ENCODE results near the gene KRT2.
"Not testable (repeated sequence)": the region's sequence is repeated elsewhere in the genome, so short reads cannot be mapped to it uniquely, and the experiment has no call there.

Gene KRT2

DNA sequence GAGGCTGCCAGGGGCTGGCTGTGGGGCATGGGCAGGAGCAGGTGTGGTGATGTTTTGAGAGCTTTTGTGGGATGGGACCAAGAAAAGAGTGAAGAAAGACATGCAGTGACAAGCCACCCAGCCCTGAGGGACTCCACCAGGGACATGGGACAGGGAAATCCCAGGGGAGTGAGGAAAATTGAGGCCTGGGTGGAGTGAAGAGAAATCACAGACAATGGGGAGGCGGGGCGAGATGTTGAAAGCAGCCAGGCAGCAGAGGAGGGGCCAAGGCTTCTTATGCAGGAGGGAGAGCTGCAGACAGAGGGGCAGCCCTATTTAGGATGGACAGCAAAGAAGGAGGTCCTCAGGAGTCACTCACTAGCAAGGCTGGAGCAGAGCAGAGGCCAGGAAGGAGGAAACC, 32.4 kb upstream of the KRT2 start:
- no peak for DNase-seq (ENCODE audit: low read depth)

- DNase-seq (ENCODE audit: low read depth): no peak
These were observed 31.7 kb upstream of the KRT2 start for GRCh38 chr12:52683575-52684300.

- DNase-seq (ENCODE audit: low read depth): no peak
These were observed 31.0 kb upstream of the KRT2 start for GRCh38 chr12:52682938-52683574.

DNA sequence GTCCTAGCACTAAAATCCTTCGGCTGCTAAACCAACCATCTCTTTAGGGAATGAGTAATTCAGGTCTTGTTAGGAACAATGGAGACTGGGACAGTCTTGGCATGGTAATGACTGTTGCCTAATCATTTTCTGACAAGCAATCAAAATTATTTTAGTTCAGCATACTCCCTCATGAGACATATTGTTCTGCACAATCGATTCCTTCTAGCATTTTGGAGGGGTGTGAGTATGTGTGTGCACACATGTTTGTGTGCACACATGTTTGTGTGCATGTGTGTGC, 30.3 kb upstream of the KRT2 start:
- DNase-seq (ENCODE audit: low read depth): no peak

- DNase-seq (ENCODE audit: low read depth): no peak
These were observed 29.7 kb upstream of the KRT2 start for GRCh38 chr12:52681526-52682380.

DNA sequence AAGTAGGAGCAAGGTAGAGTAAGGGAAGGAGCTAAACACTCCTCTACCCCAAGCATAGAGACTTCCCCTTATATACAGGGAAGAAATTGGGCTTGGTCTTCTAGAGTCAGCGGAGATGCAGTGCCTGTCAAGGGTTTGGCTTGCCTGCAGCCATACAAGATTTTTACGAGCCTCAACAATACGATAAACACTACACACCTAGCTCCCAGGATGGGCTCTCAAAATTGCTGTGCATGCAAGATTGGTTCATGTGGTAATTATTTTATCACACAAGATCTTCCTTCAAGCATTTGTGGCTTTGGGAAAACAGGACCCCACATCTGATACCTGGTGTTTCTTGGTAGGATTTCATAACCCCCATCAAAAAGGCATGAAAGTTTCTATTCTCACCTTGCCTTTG, 28.4 kb upstream of the KRT2 start, which contains the start of gene KRT1:
TSS of gene KRT1 (minus strand) at position 45 of the 400 bp plus-strand sequence. CDS start 59 bp downstream, outside the sequence.
- no peak for DNase-seq (ENCODE audit: low read depth)

- no peak for DNase-seq (ENCODE audit: low read depth)
These were observed 27.9 kb upstream of the KRT2 start for GRCh38 chr12:52679875-52680274.

DNA sequence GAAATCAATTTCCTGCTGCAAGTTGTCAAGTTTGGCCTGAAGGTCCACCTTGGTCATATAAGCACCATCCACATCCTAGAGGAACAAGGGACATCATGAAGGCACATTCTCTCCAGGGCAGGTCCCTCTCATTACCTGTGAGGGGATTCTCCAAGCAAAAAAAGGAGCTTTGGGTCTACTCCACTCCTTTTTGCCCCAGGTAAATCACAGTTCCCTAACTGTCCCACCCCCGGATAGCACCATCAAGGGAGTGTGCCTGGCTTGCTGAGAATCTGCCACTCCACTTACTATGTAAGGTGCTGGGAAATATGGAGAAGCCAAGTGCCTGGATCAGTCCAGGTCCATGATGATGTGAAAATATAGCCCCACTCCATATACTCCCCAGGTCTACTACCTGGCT, 25.7 kb upstream of the KRT2 start:
- DNase-seq (ENCODE audit: low read depth): no peak

- DNase-seq (ENCODE audit: low read depth): no peak
These were observed 25.1 kb upstream of the KRT2 start for GRCh38 chr12:52677126-52677525.

DNA sequence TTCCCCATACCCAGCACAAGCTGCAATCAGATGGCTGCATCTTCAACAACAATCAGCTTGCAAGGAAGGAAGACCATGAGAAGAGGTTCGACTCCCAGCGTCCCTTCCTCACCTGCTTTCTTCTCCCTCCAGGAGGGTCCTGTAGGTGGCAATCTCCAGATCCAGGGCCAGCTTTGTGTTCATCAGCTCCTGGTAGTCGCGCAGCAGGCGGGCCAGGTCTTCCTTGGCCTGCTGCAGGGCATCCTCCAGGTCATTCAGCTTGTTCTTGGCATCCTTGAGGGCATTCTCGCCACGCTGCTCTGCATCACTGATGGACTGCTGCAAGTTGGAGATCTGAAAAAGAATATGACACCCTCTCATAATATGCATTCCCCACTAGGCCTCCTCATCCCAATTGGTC, 24.2 kb upstream of the KRT2 start:
- DNase-seq (ENCODE audit: low read depth): no peak

GRCh38 chr12:52675301-52675701, 23.3 kb upstream of the KRT2 start:
- no peak for DNase-seq (ENCODE audit: low read depth)

- DNase-seq (ENCODE audit: low read depth): no peak
These were observed 22.4 kb upstream of the KRT2 start for GRCh38 chr12:52674433-52674775.

DNA sequence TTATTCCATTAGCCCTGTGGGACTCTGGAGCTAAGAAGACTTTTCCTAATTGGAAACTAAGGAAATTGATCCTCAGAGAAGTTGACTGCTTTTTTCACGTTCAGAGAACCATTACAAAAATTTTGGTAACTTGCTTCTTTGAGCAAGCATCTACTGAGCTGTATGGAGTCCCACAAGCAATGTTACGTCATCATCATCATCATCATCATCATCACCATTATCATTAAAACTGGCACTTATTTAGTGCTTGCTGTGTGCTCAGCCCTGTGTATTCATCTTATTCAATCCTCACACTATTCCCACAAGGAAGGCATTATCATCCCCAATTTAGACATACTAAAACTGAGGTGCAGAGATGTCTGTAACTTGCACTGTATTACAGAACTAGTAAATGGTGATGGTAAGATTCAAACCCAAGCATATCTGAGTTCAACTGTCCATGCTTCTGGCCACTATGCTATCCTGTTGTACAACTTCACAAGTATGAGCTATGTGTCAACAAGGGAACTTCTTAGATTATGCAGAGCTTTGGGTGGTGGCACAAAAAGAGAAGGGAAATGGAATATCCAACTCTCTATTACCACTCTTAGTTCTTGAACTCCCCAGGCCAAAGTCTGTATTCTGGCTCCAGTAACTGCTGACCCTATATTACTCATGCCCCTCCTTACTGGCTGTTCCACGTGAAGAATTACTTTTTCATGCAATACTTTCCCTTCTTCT, 21.9 kb upstream of the KRT2 start:
- no peak for DNase-seq (ENCODE audit: low read depth)

DNA sequence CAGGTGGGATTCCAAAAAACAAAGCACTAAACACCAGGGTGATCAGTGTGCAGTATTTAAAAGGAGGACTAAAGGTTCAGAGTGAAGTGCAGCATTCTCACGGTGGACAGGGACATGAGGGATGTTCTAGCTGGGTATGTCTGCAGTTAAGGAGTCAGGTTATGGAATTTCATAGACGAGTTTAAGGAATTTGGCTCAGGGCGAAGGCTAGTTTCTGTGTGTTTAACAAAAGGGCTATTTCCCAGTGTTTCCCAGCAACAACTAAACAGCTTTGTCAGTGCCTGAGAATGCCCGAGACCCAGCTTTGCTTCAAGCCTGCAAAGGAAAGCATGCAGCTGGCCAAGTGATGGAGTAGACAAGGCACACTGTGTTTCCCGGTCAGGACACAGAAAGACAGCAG, 21.2 kb upstream of the KRT2 start:
- DNase-seq (ENCODE audit: low read depth): no peak

DNA sequence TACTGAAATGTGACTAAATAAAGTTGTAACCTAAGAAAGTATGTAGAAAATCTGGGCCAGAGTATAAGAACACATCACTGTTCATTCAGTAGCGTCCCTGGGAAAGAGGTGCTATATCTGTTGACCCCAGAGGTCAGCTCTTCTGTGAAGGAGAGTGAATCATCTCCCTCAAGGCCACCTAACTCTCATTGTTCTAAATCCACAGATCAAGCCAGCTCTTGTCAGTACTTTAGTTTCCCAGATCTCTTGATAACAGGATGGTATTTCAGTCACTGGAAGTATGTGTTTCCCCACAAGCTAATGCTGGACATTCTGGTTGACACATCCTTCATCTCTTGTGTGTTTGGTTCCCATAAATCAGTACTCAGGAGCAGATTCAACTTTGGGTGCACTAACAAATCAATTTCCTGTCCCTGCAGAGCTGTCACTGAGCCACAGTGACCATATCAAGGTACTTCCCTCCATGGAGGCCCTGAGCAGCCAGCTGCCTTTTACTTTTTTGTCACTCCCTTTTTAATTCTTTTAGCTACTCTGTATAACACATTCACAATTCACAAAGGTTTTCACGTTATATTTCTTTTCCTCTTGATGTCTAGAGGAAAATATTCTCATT, 20.4 kb upstream of the KRT2 start:
- no peak for DNase-seq (ENCODE audit: low read depth)

GRCh38 chr12:52670961-52671360, 18.9 kb upstream of the KRT2 start:
- no peak for DNase-seq (ENCODE audit: low read depth)

DNA sequence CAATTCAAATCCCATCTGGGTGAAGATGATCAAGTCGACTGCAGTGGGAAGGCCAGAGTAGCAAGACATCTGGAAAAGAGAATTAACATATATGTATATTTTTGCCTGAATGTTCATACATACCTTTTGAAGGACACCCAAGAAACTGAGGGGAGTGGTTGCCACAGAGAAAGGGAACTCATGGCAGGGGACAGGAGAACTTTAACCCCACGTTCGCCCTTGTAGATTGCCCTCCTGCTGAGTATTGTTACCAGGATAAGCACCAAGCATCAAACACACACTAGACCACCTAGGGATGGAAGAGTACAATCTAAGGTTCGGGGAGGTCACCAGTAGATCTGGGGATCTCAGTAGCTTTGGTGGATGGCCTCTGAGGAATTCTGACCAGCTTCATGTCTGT, 18.5 kb upstream of the KRT2 start:
- DNase-seq (ENCODE audit: low read depth): no peak

DNA sequence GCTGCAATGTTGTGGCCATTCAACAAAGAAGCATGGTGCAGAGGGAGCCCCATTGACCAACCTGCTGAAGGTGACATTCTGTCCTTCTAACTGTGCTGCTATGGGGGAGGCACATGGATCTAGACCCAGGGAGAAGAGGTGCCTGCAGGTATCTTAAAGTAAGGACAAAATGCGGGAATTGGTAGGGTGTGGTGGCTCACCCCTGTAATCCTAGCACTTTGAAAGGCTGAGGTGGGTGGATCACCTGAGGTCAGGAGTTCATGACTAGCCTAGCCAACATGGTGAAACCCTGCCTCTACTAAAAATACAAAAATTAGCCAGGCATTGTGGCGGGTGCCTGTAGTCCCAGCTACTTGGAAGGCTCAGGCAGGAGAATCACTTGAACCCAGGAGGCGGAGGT, 17.9 kb upstream of the KRT2 start:
- not testable (repeated sequence) for DNase-seq (ENCODE audit: low read depth)

DNA sequence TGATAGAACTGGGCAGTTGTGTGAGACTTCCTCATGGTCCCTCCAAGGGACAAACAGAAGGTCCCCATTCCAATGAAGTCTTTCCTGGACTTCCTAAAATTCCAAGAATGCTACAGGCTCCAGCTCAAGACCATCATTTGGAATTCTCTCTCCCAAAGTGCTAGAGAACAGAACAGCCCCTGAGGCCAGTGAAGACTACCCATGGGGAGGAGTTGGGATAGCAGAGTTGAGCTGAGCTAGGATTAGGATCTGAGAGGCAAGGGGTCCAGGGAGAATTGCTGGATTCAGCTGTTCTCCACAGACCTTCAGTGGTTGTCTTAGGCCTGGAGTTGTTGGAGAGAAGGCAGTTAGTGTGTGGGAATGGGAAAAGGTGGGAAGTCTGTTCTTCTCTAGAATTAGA, 17.4 kb upstream of the KRT2 start:
- no peak for DNase-seq (ENCODE audit: low read depth)

DNA sequence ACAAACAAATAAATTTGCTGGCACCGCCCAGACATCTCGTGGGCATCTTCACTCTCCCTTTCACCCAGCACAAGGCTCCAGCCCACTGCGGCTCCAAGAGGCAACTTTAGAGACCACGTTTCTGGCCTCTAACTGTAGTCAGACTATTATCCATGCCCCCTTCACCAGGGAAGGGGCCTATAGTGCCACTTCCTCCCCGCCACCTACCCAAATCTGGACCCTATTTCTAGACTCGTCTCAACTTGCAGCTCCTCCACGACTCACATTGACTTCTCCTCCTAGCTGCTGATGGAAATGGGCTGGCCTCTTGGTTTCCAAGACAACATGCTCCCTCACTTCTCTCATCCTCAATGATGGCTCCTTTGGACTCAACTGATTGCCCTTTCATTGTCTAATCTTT, 15.9 kb upstream of the KRT2 start:
- no peak for DNase-seq (ENCODE audit: low read depth)

GRCh38 chr12:52667509-52667908, 15.5 kb upstream of the KRT2 start:
- no peak for DNase-seq (ENCODE audit: low read depth)

DNA sequence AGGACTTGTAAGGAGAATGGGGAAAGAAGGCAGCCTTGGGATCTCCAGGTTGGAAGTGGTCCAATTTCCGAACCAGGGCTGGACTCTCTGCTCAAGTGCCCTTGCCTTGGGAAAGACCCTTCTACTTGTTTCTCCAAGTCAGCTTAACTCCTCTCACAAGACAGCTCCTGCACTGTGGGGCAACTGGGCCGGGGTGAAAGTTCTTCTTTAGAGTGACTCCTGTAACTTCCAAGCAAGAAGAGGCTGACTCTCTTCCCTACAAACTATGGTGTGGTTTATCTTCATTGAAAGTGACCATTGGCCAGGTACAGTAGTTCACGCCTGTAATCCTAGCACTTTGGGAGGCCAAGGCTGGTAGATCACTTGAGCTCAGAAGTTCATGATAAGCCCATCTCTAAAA, 14.5 kb upstream of the KRT2 start:
- DNase-seq (ENCODE audit: low read depth): no peak
